Muscle layer of duodenum (tissue), 2 donors: ENCODE data around the gene DDX31.
"Not testable (repeated sequence)": the region's sequence is repeated elsewhere in the genome, so short reads cannot be mapped to it uniquely, and the experiment has no call there.

Source experiments
- H3K27ac ChIP-seq: one replicate; pipeline ENCODE4 v1.7.0; 2013; ENCODE audit warnings: mild to moderate bottlenecking, low read length
- H3K27me3 ChIP-seq: one replicate; pipeline ENCODE4 v1.7.0; 2013; ENCODE audit warnings: low read depth, mild to moderate bottlenecking, control low read depth, low read length
- H3K36me3 ChIP-seq, 2 donors: one replicate each; pipeline ENCODE4 v1.7.0; 2013; ENCODE audit warnings: low read length in 2 of 2, control low read depth in 1 of 2, mild to moderate bottlenecking in 1 of 2; ENCODE audit not compliant: insufficient read depth in 2 of 2, control insufficient read depth in 1 of 2
- H3K4me1 ChIP-seq, 2 donors: one replicate each; pipeline ENCODE4 v1.7.0; 2013; ENCODE audit warnings: low read length in 2 of 2, mild to moderate bottlenecking in 2 of 2, control low read depth in 1 of 2, moderate library complexity in 1 of 2; ENCODE audit not compliant: insufficient read depth in 2 of 2, control insufficient read depth in 1 of 2
- H3K4me3 ChIP-seq, 2 donors: one replicate each; pipeline ENCODE4 v1.7.0; 2013; ENCODE audit warnings: low read length in 2 of 2, low read depth in 1 of 2, mild to moderate bottlenecking in 1 of 2
- H3K9me3 ChIP-seq, 2 donors: one replicate each; pipeline ENCODE4 v1.7.0; 2013; ENCODE audit warnings: low read length in 2 of 2, control low read depth in 1 of 2, mild to moderate bottlenecking in 1 of 2; ENCODE audit not compliant: control insufficient read depth in 1 of 2
- donor health status: healthy.

DDX31 gene

DNA sequence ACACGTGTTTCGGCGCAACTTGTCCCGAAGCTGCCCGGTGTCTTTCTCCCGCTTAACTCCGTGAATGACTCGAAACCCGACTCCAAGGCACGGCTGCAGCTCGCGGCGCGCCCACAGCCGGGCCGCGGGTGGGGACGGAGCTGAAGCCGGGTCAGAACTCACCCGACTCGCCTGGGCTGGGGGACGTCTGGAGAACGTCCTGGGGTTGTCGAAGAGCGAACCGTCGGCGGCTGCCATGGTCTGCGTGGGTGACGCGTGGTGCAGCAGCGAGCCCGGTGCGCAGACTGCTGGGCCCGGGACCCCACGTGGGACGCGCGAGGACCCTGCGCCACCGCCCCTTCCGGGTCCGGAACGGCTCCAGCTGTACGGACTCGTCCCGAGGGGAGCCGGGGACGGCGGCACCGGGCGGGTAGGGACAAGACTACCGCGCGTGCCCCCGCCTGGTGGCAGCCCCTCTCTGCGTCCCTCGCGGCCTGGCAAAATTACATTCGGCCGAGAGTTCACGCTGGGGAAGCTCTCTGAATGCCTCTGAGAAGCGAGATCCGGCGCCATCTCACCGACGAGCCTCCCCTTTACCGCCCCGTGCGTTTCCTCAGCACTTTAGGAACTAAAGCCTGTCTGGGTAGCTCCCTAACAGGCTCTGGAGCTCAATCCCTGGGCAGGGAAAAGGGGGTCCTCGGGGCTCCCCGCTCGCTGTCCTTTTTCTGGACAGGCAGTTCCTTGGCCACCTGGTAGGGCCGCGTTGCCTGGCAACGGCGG lies at the start of gene DDX31:
Gene DDX31 (minus strand): TSS at position 286 of the 759 bp plus-strand sequence. CDS start 49 bp downstream, at position 237.
- no peaks in the 10 kb centered on the region for H3K27me3 ChIP-seq
- H3K9me3 ChIP-seq: no peaks in the 10 kb centered on the region
- H3K27ac ChIP-seq: peak within 1 kb of the TSS; percentile 96
- peak within 1 kb of the TSS; percentile 88 to 97 for H3K4me3 ChIP-seq
- H3K36me3 ChIP-seq: peaks cover 0 to 4% of the 10 kb centered on the region in 2 donors
- H3K4me1 ChIP-seq: peaks cover 14 to 29% of the 10 kb centered on the region in 2 donors

DNA sequence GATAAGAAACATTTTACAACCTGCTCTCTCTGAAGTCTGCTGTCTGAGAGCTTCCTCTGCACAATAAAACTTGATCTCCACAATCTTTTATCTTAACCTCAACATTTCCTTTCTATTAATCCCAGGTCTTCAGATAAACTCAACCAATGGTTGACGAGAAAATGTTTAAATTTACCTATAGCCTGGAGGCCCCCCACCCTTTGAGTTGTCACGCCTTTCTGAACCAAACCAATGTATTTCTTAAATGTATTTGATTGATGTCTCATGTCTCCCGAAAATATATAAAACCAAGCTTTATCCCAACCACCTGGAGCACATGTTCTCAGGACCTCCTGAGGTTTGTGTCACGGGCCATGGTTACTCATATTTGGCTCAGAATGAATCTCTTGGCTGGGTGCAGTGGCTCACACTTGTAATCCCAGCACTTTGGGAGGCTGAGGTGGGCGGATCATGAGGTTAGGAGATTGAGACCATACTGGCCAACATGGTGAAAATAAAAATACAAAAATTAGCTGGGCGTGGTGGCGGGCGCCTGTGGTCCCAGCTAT lies 48.7 kb upstream of the DDX31 start:
- H3K27ac ChIP-seq, H3K27me3 ChIP-seq, H3K36me3 ChIP-seq, H3K4me3 ChIP-seq, H3K4me1 ChIP-seq, H3K9me3 ChIP-seq: not testable (repeated sequence)

DNA sequence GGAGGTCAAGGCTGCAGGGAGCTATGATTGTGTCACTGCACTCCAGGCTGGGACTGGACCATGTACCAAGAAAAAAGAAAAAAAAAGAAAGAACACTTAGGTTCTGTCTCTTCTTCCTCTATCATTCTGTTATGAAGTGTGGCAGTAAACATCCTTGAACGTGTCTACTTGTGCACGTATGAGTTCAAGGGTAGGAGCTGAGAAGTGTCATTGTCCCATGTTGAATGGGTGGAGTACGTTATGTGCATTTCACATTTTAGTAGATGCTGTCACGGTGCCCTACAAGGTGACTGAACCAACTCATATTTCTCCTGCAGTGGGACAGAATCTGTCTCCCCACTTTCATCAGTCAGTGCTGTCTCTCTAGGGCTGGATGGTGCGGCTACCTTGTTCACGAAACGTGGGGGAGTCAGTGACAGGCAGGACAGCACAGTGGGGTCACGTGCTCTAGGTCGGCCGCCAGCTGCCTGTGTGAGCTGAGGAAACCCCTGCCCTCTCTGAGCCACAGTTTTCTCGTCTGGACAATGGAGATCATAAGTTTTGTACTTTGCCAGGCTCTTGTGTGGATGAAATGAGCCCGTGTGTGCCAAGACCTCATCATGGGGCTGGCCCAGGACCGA lies 47.7 kb upstream of the DDX31 start:
- Histone ChIP-seq H3K4me1 (no peaks in the 10 kb centered on the region), H3K9me3 (no peaks in the 10 kb centered on the region), H3K27ac (no peak overlapping the region), H3K36me3 (no peaks in the 10 kb centered on the region), H3K4me3 (no peak overlapping the region), H3K27me3 (peaks cover 6% of the 10 kb centered on the region)

DNA sequence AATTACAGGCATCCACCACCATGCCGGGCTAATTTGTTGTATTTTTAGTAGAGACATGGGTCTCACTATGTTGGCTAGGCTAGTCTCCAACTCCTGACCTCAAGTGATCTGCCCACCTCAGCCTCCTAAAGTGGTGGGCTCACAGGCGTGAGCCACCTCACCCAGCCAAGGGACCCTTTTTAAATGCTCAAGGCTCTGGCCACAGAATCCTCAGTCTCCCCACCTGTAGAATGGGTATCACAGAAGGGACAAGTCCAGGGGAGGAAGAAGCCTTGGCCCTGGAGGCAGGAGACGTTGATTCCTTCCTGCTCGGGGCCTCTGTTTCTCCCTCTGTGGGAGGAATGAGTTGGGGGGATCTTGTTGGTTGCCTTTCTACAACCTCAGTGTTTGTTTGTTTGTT lies 46.2 kb upstream of the DDX31 start:
- Histone ChIP-seq H3K9me3 (no peaks in the 10 kb centered on the region), H3K4me3 (no peak overlapping the region), H3K27me3 (peaks cover 6% of the 10 kb centered on the region), H3K4me1 (no peaks in the 10 kb centered on the region), H3K27ac (no peak overlapping the region), H3K36me3 (no peaks in the 10 kb centered on the region)

DNA sequence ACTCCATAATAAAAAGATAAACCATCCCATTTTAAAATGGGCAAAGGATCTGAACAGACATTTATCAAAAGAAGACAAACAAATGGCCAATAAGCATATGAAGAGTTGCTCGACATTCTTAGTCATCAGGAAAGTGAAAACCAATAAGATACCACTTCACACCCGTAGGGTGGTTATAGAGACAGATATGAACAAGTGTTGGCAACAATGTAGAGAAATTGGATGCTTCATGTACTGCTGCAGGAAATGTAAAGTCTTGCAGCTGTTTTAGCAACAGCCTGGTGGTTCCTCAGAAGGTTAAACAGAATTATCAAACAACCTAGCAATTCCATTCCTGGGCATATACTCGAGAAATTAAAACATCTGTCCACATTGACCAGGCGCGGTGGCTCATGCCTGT lies 43.0 kb upstream of the DDX31 start:
- Histone ChIP-seq H3K36me3 (no peaks in the 10 kb centered on the region), H3K9me3 (no peaks in the 10 kb centered on the region), H3K27me3 (peaks cover 6% of the 10 kb centered on the region), H3K27ac (no peak overlapping the region), H3K4me1 (no peaks in the 10 kb centered on the region), H3K4me3 (no peak overlapping the region)

DNA sequence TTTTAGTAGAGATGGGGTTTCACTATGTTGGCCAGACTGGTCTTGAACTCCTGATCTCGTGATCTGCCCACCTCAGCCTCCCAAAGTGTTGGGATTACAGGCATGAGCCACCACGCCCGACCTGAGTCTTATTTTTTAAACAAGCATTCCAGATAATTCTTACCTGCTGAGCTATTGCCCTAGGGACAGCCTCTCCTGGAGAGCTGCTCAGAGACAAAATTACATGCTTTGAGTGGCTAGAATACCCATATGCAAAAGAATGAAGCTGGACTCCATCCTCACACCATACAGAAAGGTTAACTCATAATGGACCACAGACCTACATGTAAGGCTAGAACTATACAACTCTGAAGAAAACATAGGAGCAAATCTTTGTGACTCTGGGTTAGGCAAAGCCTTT lies 42.1 kb upstream of the DDX31 start:
- Histone ChIP-seq H3K27ac (no peak overlapping the region), H3K4me1 (no peaks in the 10 kb centered on the region), H3K4me3 (no peak overlapping the region), H3K9me3 (no peaks in the 10 kb centered on the region), H3K36me3 (no peaks in the 10 kb centered on the region), H3K27me3 (peaks cover 2% of the 10 kb centered on the region)

DNA sequence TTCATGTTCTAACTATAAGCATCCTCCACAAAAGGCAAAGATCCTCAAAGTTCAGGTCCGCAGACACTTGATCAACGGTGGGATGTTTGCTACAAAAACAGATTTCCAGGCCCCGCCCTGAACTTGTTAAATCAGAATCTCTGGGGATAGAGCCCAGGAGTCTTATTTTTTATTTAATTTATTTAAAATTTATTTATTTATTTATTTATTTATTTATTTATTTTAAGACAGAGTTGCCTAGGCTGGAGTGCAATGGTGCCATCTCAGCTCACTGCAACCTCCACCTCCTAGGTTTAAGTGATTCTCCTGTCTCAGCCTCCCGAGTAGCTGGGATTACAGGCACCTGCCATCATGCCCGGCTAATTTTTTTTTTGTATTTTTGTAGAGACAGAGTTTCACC lies 41.4 kb upstream of the DDX31 start:
- H3K4me1 ChIP-seq, H3K27me3 ChIP-seq, H3K4me3 ChIP-seq, H3K27ac ChIP-seq, H3K36me3 ChIP-seq, H3K9me3 ChIP-seq: not testable (repeated sequence)

DNA sequence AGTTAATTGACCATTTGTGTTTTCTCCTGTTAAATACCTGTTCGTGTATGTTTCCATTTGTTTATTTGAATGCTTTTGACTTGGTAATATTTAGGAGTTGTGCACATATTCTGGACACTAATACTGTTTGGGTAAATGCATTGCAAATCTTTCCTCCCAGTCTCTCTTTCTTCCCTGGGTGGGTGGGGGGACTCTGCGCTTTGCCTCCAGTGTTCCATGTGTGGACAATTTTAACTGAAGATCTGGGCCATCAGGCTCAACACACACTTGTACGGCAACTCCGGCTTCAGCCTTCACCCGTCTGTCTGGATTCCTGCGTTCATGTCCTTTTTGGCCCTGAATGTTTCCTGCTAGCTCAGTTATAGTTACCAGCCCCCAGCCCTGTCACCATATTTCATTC lies 40.5 kb upstream of the DDX31 start:
- no peaks in the 10 kb centered on the region for H3K36me3 ChIP-seq
- no peaks in the 10 kb centered on the region for H3K4me1 ChIP-seq
- no peaks in the 10 kb centered on the region for H3K27me3 ChIP-seq
- H3K4me3 ChIP-seq: no peak overlapping the region
- no peaks in the 10 kb centered on the region for H3K9me3 ChIP-seq
- H3K27ac ChIP-seq: no peak overlapping the region

DNA sequence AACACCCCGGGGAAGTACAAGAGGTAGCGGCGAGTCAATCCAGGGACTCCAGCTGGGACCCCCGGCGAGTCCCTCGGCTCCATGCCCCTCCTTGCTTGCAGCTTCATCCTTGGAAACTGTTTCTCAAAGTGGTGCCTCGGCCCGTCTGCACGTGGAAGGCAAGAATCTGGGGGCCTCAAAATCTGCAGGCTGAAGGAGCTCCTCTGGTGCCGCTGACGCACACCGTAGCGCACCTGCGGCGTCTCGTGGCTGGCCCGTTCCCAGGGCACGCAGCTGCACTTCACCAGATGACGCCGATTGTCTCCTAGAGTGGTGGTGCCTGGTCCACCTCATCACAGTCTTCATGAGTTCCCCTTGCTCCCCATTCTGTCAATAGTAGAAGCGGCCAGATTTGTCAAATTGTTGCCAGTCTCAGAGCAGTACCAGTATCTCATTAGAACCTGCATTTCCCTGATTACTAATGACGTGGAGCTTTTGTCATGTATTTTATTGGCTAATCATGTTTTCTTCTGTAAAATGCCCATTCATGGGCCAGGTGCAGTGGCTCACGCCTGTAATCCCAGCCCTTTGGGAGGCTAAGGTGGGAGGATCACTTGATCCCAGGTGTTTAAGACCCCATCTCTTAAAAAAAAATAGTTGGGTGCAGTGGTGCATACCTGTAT lies 39.1 kb upstream of the DDX31 start:
- no peaks in the 10 kb centered on the region for H3K27me3 ChIP-seq
- H3K4me1 ChIP-seq: no peaks in the 10 kb centered on the region
- H3K9me3 ChIP-seq: no peaks in the 10 kb centered on the region
- no peaks in the 10 kb centered on the region for H3K36me3 ChIP-seq
- no peak overlapping the region for H3K27ac ChIP-seq
- H3K4me3 ChIP-seq: no peak overlapping the region

DNA sequence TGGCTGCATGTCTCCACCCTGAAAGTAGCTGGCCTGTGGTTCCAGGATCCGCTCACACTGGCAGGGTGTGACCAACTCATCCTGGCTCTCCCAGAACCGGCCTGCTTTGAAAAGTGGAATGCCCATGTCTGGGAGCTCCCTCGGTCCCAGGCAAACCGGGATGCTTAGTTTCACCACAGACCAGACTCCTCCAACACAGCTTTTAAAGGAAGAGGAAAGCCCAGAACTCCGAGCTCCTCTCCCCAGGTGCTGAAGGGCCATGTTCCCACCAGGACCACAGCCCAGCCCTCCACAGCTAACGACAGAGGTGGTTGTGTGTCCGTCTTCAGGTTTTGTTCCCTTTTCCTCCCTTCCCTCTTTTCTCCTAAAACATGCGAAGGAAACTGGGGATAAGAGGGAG lies 38.5 kb upstream of the DDX31 start:
- no peaks in the 10 kb centered on the region for H3K4me1 ChIP-seq
- H3K27me3 ChIP-seq: no peaks in the 10 kb centered on the region
- H3K9me3 ChIP-seq: no peaks in the 10 kb centered on the region
- no peak overlapping the region for H3K27ac ChIP-seq
- no peaks in the 10 kb centered on the region for H3K36me3 ChIP-seq
- no peak overlapping the region for H3K4me3 ChIP-seq

DNA sequence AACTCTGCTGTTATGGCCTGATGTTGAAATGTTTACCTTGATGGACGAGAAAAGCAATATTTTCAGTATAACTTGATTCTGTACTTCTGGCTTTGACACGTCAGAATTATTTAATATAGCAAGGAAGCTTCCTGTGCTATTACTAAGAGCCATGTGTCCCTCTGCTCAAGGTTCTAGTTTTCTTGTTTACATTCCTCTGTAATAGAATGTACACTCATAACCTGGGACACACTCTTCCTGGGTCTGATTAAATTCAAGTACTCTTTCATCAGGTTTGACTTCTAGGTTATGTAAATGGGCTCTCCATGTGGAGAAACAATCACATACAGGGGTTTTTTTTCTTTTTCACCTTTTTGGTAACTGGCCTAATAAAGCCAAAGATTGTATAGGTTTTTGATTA lies 33.6 kb upstream of the DDX31 start:
- no peak overlapping the region for H3K27ac ChIP-seq
- no peaks in the 10 kb centered on the region for H3K4me1 ChIP-seq
- H3K9me3 ChIP-seq: peaks cover under 1 to 1% of the 10 kb centered on the region in 2 donors
- H3K36me3 ChIP-seq: no peaks in the 10 kb centered on the region
- H3K27me3 ChIP-seq: no peaks in the 10 kb centered on the region
- no peak overlapping the region for H3K4me3 ChIP-seq
